C4-2B (cell line): ENCODE data around the gene FAM174B.

ENCODE experiments used
- CTCF ChIP-seq: fragments of 450-650 bp; conservative IDR thresholded peaks from 2 replicates; pipeline ENCODE4 v1.5.1; 2017; ENCODE audit warnings: mild to moderate bottlenecking
- ZFX ChIP-seq: fragments of 450-650 bp; IDR thresholded peaks from 2 replicates; pipeline ENCODE4 v1.6.1; 2017

GRCh38 chr15:92600856-92601255, 54.7 kb downstream of the FAM174B start:
- TF ChIP-seq CTCF (no peak), ZFX (no peak)
